H1 (cell line): ENCODE data around the gene MBD5. TPM values are rescaled to one million over a fixed set of nuclear protein-coding genes. Genes with fewer than 3 reads are reported as not detected.

Source experiments
- CTCF ChIA-PET: fragments of 300-600 bp; sonication (Branson Sonifier 250); formaldehyde crosslinking; loops from one replicate; lab custom pipeline; 2021; ENCODE audit not compliant: partially characterized antibody; lab: Charles Lee
- POLR2A ChIA-PET: fragments of 300-600 bp; sonication (Branson Sonifier 250); formaldehyde crosslinking; loops from one replicate; lab custom pipeline; 2021; ENCODE audit warnings: inconsistent platforms; ENCODE audit not compliant: partially characterized antibody; lab: Charles Lee
- DNase-seq, 2 experiments: peaks; one replicate each; pipeline versions ENCODE4 v3.0.0 to v3.0.0-alpha.2; 2010 to 2022; ENCODE audit warnings: low spot score in 2 of 2, low read depth in 1 of 2, mixed read lengths in 1 of 2
- FAIRE-seq: peaks from 2 replicates; lab custom pipeline; 2011; peaks lifted over from hg19 to GRCh38; lab: Jason Lieb, UNC
- H2AFZ ChIP-seq: 2 replicates; pipeline ENCODE4 v1.8.1; 2012; ENCODE audit warnings: low read length, inconsistent platforms
- H2AK5ac ChIP-seq: 2 replicates; pipeline ENCODE4 v1.6.1; 2013; ENCODE audit warnings: low read depth, low read length
- H2BK120ac ChIP-seq: replicated peaks from 2 replicates; pipeline ENCODE3; 2013; ENCODE audit warnings: low read depth, low read length, inconsistent platforms
- H2BK12ac ChIP-seq: 2 replicates; pipeline ENCODE4 v1.6.1; 2013; ENCODE audit warnings: low read depth, low read length
- H2BK15ac ChIP-seq: 2 replicates; pipeline ENCODE4 v1.6.1; 2013; ENCODE audit warnings: low read length
- H2BK20ac ChIP-seq: 2 replicates; pipeline ENCODE4 v1.6.1; 2013; ENCODE audit warnings: low read length
- H2BK5ac ChIP-seq: 2 replicates; pipeline ENCODE4 v1.6.1; 2013; ENCODE audit warnings: low read depth, low read length
- H3K14ac ChIP-seq: 2 replicates; pipeline ENCODE4 v1.6.1; 2013; ENCODE audit warnings: inconsistent platforms; ENCODE audit not compliant: insufficient read length
- H3K18ac ChIP-seq: 2 replicates; pipeline ENCODE4 v1.6.1; 2013; ENCODE audit warnings: low read length; ENCODE audit errors: extremely low read depth
- H3K23ac ChIP-seq: 2 replicates; pipeline ENCODE4 v1.6.1; 2013; ENCODE audit warnings: inconsistent platforms; ENCODE audit not compliant: insufficient read length
- H3K23me2 ChIP-seq: 2 replicates; pipeline ENCODE4 v1.6.1; 2013; ENCODE audit warnings: low read depth, low read length
- H3K27ac ChIP-seq: 2 replicates; pipeline ENCODE4 v1.6.1; 2011; ENCODE audit warnings: low read depth, low read length, inconsistent platforms
- H3K27me3 ChIP-seq, 4 experiments: replicated peaks in 1 of 4; 1 replicate in 1 of 4; 2 replicates in 3 of 4; pipeline versions ENCODE4 v1.6.1 to v1.8.1; 2011 to 2013; ENCODE audit warnings: low read length in 3 of 4, mild to moderate bottlenecking in 3 of 4, inconsistent platforms in 2 of 4, mixed read lengths in 2 of 4, moderate library complexity in 1 of 4; ENCODE audit not compliant: control insufficient read depth in 3 of 4, insufficient read depth in 3 of 4; ENCODE audit errors: extremely low read depth in 1 of 4
- H3K36me3 ChIP-seq, 4 experiments: 2 replicates each; pipeline versions ENCODE4 v1.6.1 to v1.8.1; 2011 to 2013; ENCODE audit warnings: mild to moderate bottlenecking in 4 of 4, low read length in 3 of 4, moderate library complexity in 2 of 4, control low read depth in 1 of 4, inconsistent platforms in 1 of 4; ENCODE audit not compliant: insufficient read depth in 4 of 4, control insufficient read depth in 2 of 4
- H3K4ac ChIP-seq: replicated peaks from 2 replicates; pipeline ENCODE3; 2013; ENCODE audit warnings: low read length, low read depth, mixed read lengths, inconsistent platforms; ENCODE audit not compliant: insufficient read length
- H3K4me1 ChIP-seq, 4 experiments: replicated peaks in 1 of 4; 1 replicate in 1 of 4; 2 replicates in 3 of 4; pipeline versions ENCODE4 v1.6.1 to v1.8.1; 2011 to 2013; ENCODE audit warnings: low read length in 3 of 4, inconsistent platforms in 2 of 4, mixed read lengths in 1 of 4; ENCODE audit not compliant: insufficient read depth in 4 of 4, control insufficient read depth in 3 of 4
- H3K4me2 ChIP-seq, 2 experiments: 2 replicates each; pipeline versions ENCODE4 v1.6.1 to v1.8.1; 2011 to 2013; ENCODE audit warnings: low read depth in 2 of 2, low read length in 2 of 2, control low read depth in 1 of 2, inconsistent platforms in 1 of 2, mild to moderate bottlenecking in 1 of 2; ENCODE audit not compliant: insufficient read depth in 1 of 2
- H3K4me3 ChIP-seq, 4 experiments: fragments of 200-600, 300-600 bp in 1 of 4; sonication (generic), shearing (Covaris generic), sonication (Bioruptor Twin) in 1 of 4; 2 replicates each; pipeline versions ENCODE4 v1.5.1 to v1.8.1; 2011 to 2016; ENCODE audit warnings: low read length in 4 of 4, low read depth in 3 of 4, control low read depth in 2 of 4, inconsistent platforms in 2 of 4, mild to moderate bottlenecking in 2 of 4, mixed read lengths in 1 of 4, moderate library complexity in 1 of 4; ENCODE audit not compliant: insufficient read depth in 2 of 4; ENCODE audit errors: extremely low read depth in 1 of 4
- H3K56ac ChIP-seq: replicated peaks from 2 replicates; pipeline ENCODE3; 2013; ENCODE audit warnings: low read depth, mild to moderate bottlenecking, mixed read lengths, low read length, inconsistent platforms; ENCODE audit not compliant: insufficient read length
- H3K79me1 ChIP-seq: 2 replicates; pipeline ENCODE4 v1.6.1; 2013; ENCODE audit warnings: low read depth, low read length, control low read depth
- H3K79me2 ChIP-seq, 2 experiments: 2 replicates each; pipeline versions ENCODE4 v1.6.1 to v1.8.1; 2012 to 2013; ENCODE audit warnings: low read length in 2 of 2, mild to moderate bottlenecking in 2 of 2, inconsistent platforms in 1 of 2; ENCODE audit not compliant: insufficient read depth in 2 of 2, control insufficient read depth in 1 of 2
- H3K9ac ChIP-seq, 4 experiments: replicated peaks in 1 of 4; 1 replicate in 1 of 4; 2 replicates in 3 of 4; pipeline versions ENCODE4 v1.6.1 to v1.8.1; 2011 to 2013; ENCODE audit warnings: low read depth in 3 of 4, low read length in 3 of 4, control low read depth in 2 of 4, mild to moderate bottlenecking in 2 of 4, moderate library complexity in 2 of 4, inconsistent platforms in 1 of 4; ENCODE audit errors: extremely low read depth in 1 of 4
- H3K9me3 ChIP-seq, 2 experiments: 2 replicates each; pipeline versions ENCODE4 v1.6.1 to v1.8.1; 2012 to 2013; ENCODE audit warnings: mild to moderate bottlenecking in 2 of 2, moderate library complexity in 2 of 2, control low read depth in 1 of 2, inconsistent platforms in 1 of 2, low read depth in 1 of 2, low read length in 1 of 2, mixed read lengths in 1 of 2; ENCODE audit not compliant: insufficient read depth in 2 of 2
- H4K20me1 ChIP-seq, 2 experiments: replicated peaks in 1 of 2; 2 replicates each; pipeline versions ENCODE3 to v1.8.1; 2011 to 2013; ENCODE audit warnings: inconsistent platforms in 2 of 2, low read length in 2 of 2, mild to moderate bottlenecking in 1 of 2; ENCODE audit not compliant: insufficient read depth in 2 of 2, control insufficient read depth in 1 of 2
- H4K5ac ChIP-seq: 2 replicates; pipeline ENCODE4 v1.6.1; 2013; ENCODE audit warnings: low read length, low read depth, mixed read lengths, inconsistent platforms; ENCODE audit not compliant: insufficient read length
- H4K8ac ChIP-seq: 2 replicates; pipeline ENCODE4 v1.8.0; 2013; ENCODE audit warnings: mild to moderate bottlenecking, moderate library complexity, low read length, inconsistent platforms; ENCODE audit not compliant: insufficient read depth; ENCODE audit errors: extremely low read depth
- H4K91ac ChIP-seq: replicated peaks from 2 replicates; pipeline ENCODE3; 2013; ENCODE audit warnings: low read length, mixed read lengths, inconsistent platforms; ENCODE audit not compliant: insufficient read length
- EP300 ChIP-seq, 2 experiments: IDR thresholded peaks; 1 replicate in 1 of 2; 2 replicates in 1 of 2; pipeline ENCODE4 v1.6.1; 2011 to 2012; ENCODE audit warnings: low read depth in 2 of 2, low read length in 2 of 2, mild to moderate bottlenecking in 2 of 2, borderline replicate concordance in 1 of 2, inconsistent platforms in 1 of 2, moderate library complexity in 1 of 2
- FOSL1 ChIP-seq: IDR thresholded peaks from 2 replicates; pipeline ENCODE4 v1.6.1; 2011; ENCODE audit warnings: mild to moderate bottlenecking, low read depth, low read length, moderate library complexity; ENCODE audit not compliant: insufficient read depth
- JUN ChIP-seq: IDR thresholded peaks from 2 replicates; pipeline ENCODE4 v1.6.1; 2011; ENCODE audit warnings: low read depth, mild to moderate bottlenecking, improper control_type of control experiment, low read length
- KDM5A ChIP-seq: fragments of 200-600 bp; IDR thresholded peaks from 2 replicates; pipeline ENCODE4 v1.7.1; 2012; ENCODE audit warnings: mild to moderate bottlenecking, low read length, inconsistent platforms, mixed read lengths
- MAFK ChIP-seq: IDR thresholded peaks from 2 replicates; pipeline ENCODE4 v1.6.1; 2012; ENCODE audit warnings: low read depth, mild to moderate bottlenecking, improper control_type of control experiment, low read length
- NRF1 ChIP-seq: IDR thresholded peaks from 2 replicates; pipeline ENCODE4 v1.6.1; 2011; ENCODE audit warnings: mild to moderate bottlenecking, low read depth, low read length, improper control_type of control experiment
- RFX5 ChIP-seq: IDR thresholded peaks from 2 replicates; pipeline ENCODE4 v1.6.1; 2011; ENCODE audit warnings: low read depth, low read length, improper control_type of control experiment, borderline replicate concordance
- SIN3A ChIP-seq, 2 experiments: IDR thresholded peaks in 1 of 2; conservative IDR thresholded peaks in 1 of 2; 2 replicates each; pipeline ENCODE4 v1.6.1; 2011 to 2012; ENCODE audit warnings: low read length in 2 of 2, improper control_type of control experiment in 1 of 2, low read depth in 1 of 2, mild to moderate bottlenecking in 1 of 2
- SIRT6 ChIP-seq: IDR thresholded peaks from one replicate; pipeline ENCODE4 v1.7.1; 2012; ENCODE audit warnings: low read length, inconsistent platforms
- SP4 ChIP-seq: IDR thresholded peaks from 2 replicates; pipeline ENCODE4 v1.6.1; 2012; ENCODE audit warnings: low read length, inconsistent platforms
- TBP ChIP-seq: IDR thresholded peaks from 2 replicates; pipeline ENCODE4 v1.6.1; 2011; ENCODE audit warnings: low read depth, low read length, improper control_type of control experiment
- USF2 ChIP-seq: IDR thresholded peaks from 2 replicates; pipeline ENCODE4 v1.6.1; 2011; ENCODE audit warnings: low read length, improper control_type of control experiment
- WGBS, 2 experiments: shearing (Covaris generic) in 1 of 2; methylation state at CpG; one replicate each; pipeline versions ENCODE4 v1.1.6 to v1.1.7; 2013 to 2015; ENCODE audit warnings: low lambda C conversion rate in 2 of 2, mixed read lengths in 2 of 2, inconsistent platforms in 1 of 2, low coverage in 1 of 2, missing lambda C conversion rate in 1 of 2; ENCODE audit not compliant: insufficient replicate concordance in 2 of 2, insufficient coverage in 1 of 2, insufficient read length in 1 of 2; ENCODE audit errors: extremely low coverage in 1 of 2, missing lambda C conversion rate in 1 of 2; 5-methylcytosine and 5-hydroxymethylcytosine counted together
- polyA plus RNA-seq, 7 experiments: library from polyadenylated mRNA; depleted of rRNA in 3 of 7; stranded (reverse) in 5 of 7; unstranded in 2 of 7; fragments of >200 nt in 5 of 7; fragments of 200-250 nt in 2 of 7; gene quantifications; 1 replicate in 5 of 7; 2 replicates in 1 of 7; 4 replicates in 1 of 7; pipeline versions ENCODE4 v1.2.1 to v1.2.3, GENCODE V29; 2011 to 2013; ENCODE audit warnings: missing spikeins in 2 of 7, mixed read lengths in 2 of 7
- total RNA-seq: library from RNA; stranded (reverse); fragmentation: NEBNext Ultra II Directional; extraction: Animal tissue kit (Norgen Biotek cat#: 25700); gene quantifications from 2 replicates; pipeline ENCODE4 v1.2.1, GENCODE V29; 2021

Gene MBD5
- total and polyA plus RNA-seq, 2 of the 8 experiments (the other 6 are each of a cell fraction or from before 2014, with no cell fraction given), result 9.7 to 29.4 TPM

DNA sequence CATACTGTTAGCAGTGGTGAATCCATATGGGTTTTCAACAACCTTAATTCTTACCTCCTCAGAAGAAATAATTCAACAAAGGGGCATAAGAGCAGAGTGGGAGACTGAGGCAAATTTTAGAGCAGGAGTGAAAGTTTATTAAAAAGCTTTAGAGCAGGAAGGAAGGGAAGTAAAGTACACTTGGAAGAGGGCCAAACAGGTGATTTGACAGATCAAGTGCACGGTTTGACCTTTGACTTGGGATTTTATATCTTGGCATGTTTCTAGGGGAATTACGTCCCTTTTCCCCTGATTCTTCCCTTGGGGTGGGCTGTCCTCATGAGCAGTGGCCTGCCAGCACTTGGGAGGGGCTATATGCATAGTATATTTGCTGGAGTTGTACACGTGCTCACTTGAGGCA is 280.5 kb downstream of the MBD5 start:
- H3K9ac ChIP-seq, result no peak overlapping the region
- H3K9me3 ChIP-seq, result no peaks in the 10 kb centered on the region
- H4K8ac ChIP-seq, result no peak overlapping the region
- no peak overlapping the region for H2BK120ac ChIP-seq
- H3K27ac ChIP-seq, result no peak overlapping the region
- H3K23ac ChIP-seq, result no peak overlapping the region
- H4K20me1 ChIP-seq, result no peaks in the 10 kb centered on the region
- H3K36me3 ChIP-seq, result no peaks in the 10 kb centered on the region
- H4K91ac ChIP-seq, result no peak overlapping the region
- H2BK12ac ChIP-seq, result no peak overlapping the region
- no peaks in the 10 kb centered on the region for H3K27me3 ChIP-seq
- 89% methylated on average over 3 of the region's 3 CpGs; no CpG with 5 or more reads in 1 of the 2 experiments for WGBS, 2 experiments
- H3K4ac ChIP-seq, result no peak overlapping the region
- DNase-seq (no peak), FAIRE-seq (no peak)
- POLR2A ChIA-PET, result no interaction called here
- no peak overlapping the region for H3K4me3 ChIP-seq
- CTCF ChIA-PET, result interaction anchor here (1.9 kb wide), 1 partner anchor 22 kb away, joined by 4 read pairs; no protein-coding TSS in a partner anchor
- H3K18ac ChIP-seq, result no peak overlapping the region
- peaks cover 0 to 16% (median 1%) of the 10 kb centered on the region in 4 experiments; a peak in 4 of 7 replicates for H3K4me1 ChIP-seq
- H2AK5ac ChIP-seq, result no peak overlapping the region
- H3K79me2 ChIP-seq, result no peaks in the 10 kb centered on the region
- H3K23me2 ChIP-seq, result no peaks in the 10 kb centered on the region
- TF ChIP-seq MAFK (no peak), KDM5A (no peak), TBP (no peak), NRF1 (no peak), SIN3A (conservative IDR thresholded peaks at IDR 0.05 in 1 of 2, IDR thresholded peaks at IDR 0.05 in 1 of 2; ENCODE audit: low read depth in 1 of 2, low read length in 2 of 2) (no peak), SIRT6 (no peak), JUN (no peak), FOSL1 (no peak), SP4 (no peak), EP300 (IDR thresholded peaks at IDR 0.05; ENCODE audit: borderline replicate concordance in 1 of 2, low read depth in 2 of 2, low read length in 2 of 2) (no peak), RFX5 (no peak), USF2 (no peak)
- H3K56ac ChIP-seq, result no peak overlapping the region
- H3K14ac ChIP-seq, result no peak overlapping the region
- H3K79me1 ChIP-seq, result no peaks in the 10 kb centered on the region
- no peak overlapping the region for H2BK15ac ChIP-seq
- no peak overlapping the region for H3K4me2 ChIP-seq
- H4K5ac ChIP-seq, result no peak overlapping the region
- H2BK20ac ChIP-seq, result 0 out of 2 replicates have a peak overlapping the region, but pooled peaks have one; percentile 11
- no peak overlapping the region for H2BK5ac ChIP-seq
- no peak overlapping the region for H2AFZ ChIP-seq
